Testis (tissue), 2 donors: ENCODE measurements around the gene ITGAE.

Experiments used
- CTCF ChIP-seq, 3 experiments: fragments of 450-650 bp in 2 of 3; fragments of 200-600 bp in 1 of 3; sonication (generic) in 1 of 3; IDR thresholded peaks; one replicate each; pipeline ENCODE4 v1.5.1; 2016 to 2019; ENCODE audit warnings: antibody characterized with exemption in 3 of 3, mild to moderate bottlenecking in 2 of 3, moderate library complexity in 1 of 3
- POLR2A ChIP-seq: fragments of 450-650 bp; IDR thresholded peaks from one replicate; pipeline ENCODE4 v1.6.1; 2017; ENCODE audit warnings: antibody characterized with exemption, mild to moderate bottlenecking, moderate library complexity

GRCh38 chr17:3723556-3724377, 77.2 kb downstream of the ITGAE start, which contains the start of gene HASPIN:
- TF ChIP-seq CTCF (IDR thresholded peaks at IDR 0.05) (peak in 1 of 3 experiments; percentile 23), POLR2A (no peak)
